Tibial nerve (tissue), 3 donors: ENCODE data around the gene TMEM140.

Experiments used
- POLR2A ChIP-seq, 2 donors: fragments of 450-650 bp; IDR thresholded peaks; one replicate each; pipeline ENCODE4 v1.6.1; 2017; ENCODE audit warnings: antibody characterized with exemption in 2 of 2, mild to moderate bottlenecking in 2 of 2, moderate library complexity in 2 of 2
- TF ChIP-seq, protein P1 (sequence below), 5 experiments: fragments of 200-600 bp in 3 of 5; fragments of 450-650 bp in 2 of 5; sonication (generic) in 3 of 5; IDR thresholded peaks; one replicate each; pipeline ENCODE4 v1.5.1; 2016 to 2019; ENCODE audit warnings: antibody characterized with exemption in 5 of 5, mild to moderate bottlenecking in 3 of 5, moderate library complexity in 2 of 5

DNA sequence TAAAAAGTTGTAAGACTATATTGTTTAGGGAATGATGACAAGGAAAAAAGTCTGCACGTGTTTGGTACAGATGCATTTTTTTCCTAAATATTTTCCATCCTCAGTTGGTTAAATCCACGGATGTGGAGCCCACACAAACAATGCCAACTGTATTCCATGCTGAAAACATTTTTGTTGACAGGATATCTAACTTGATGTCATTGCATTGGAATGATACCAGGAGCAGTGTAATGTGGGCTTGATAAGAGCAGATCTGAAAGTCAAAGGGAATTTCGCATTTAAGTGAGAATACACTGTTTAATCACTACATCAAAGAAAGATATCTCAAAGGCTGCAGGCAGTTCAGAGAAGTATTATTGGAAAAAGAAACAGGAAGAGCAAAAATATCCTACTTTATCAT is 49.5 kb upstream of the TMEM140 start:
- TF ChIP-seq, protein P1, sequence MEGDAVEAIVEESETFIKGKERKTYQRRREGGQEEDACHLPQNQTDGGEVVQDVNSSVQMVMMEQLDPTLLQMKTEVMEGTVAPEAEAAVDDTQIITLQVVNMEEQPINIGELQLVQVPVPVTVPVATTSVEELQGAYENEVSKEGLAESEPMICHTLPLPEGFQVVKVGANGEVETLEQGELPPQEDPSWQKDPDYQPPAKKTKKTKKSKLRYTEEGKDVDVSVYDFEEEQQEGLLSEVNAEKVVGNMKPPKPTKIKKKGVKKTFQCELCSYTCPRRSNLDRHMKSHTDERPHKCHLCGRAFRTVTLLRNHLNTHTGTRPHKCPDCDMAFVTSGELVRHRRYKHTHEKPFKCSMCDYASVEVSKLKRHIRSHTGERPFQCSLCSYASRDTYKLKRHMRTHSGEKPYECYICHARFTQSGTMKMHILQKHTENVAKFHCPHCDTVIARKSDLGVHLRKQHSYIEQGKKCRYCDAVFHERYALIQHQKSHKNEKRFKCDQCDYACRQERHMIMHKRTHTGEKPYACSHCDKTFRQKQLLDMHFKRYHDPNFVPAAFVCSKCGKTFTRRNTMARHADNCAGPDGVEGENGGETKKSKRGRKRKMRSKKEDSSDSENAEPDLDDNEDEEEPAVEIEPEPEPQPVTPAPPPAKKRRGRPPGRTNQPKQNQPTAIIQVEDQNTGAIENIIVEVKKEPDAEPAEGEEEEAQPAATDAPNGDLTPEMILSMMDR (IDR thresholded peaks at IDR 0.05): no peak
- no peak for TF ChIP-seq POLR2A (IDR thresholded peaks at IDR 0.05)
